ENCODE data around the gene CHRNA9. TPM values are rescaled to one million over a fixed set of nuclear protein-coding genes. Genes with fewer than 3 reads are reported as not detected.

CHRNA9 gene
- total RNA-seq, 1 experiment from 2014 or later: not detected

GRCh38 chr4:40394236-40394635 is 59.1 kb downstream of the CHRNA9 start:
- BruUV-seq (replicated peaks): no TSS peak
- Mint-ChIP-seq H3K4me3 (ENCODE audit: unreplicated experiment) (no peak overlapping the region), H3K27ac (ENCODE audit: unreplicated experiment) (peak overlapping the region; percentile 28), H3K27me3 (ENCODE audit: insufficient read depth, unreplicated experiment) (no peaks in the 10 kb centered on the region), H3K4me1 (ENCODE audit: low read depth, unreplicated experiment) (peaks cover 6% of the 10 kb centered on the region), H3K9me3 (ENCODE audit: unreplicated experiment) (no peaks in the 10 kb centered on the region), H3K36me3 (ENCODE audit: insufficient read depth, unreplicated experiment) (no peaks in the 10 kb centered on the region)
- Histone ChIP-seq H3K4me3 (ENCODE audit: low read depth, low read length) (no peak overlapping the region), H3K36me3 (ENCODE audit: control insufficient read depth, insufficient read depth, low read length) (no peaks in the 10 kb centered on the region), H3K9me3 (no peaks in the 10 kb centered on the region), H3K4me1 (peaks cover 9% of the 10 kb centered on the region; the same call in 1 of the 2 replicates), H3K27me3 (replicated peaks; ENCODE audit: control insufficient read depth, insufficient read depth, low read length) (no peaks in the 10 kb centered on the region)
- CTCF ChIA-PET: interaction anchor here (0.6 kb wide), 1 partner anchor 531 kb away, joined by 3 read pairs; no protein-coding TSS in a partner anchor
- POLR2A ChIA-PET: no interaction called here
- no peak for DNase-seq
- intact Hi-C loops (cut with micrococcal nuclease; ENCODE audit: unreplicated experiment): no loop called here
- no peak for TF ChIP-seq CTCF (IDR thresholded peaks at IDR 0.05; ENCODE audit: insufficient read depth in 1 of 2, low read depth in 1 of 2, low read length in 1 of 2, severe bottlenecking in 1 of 2, unreplicated experiment in 1 of 2)

- H3K4me1 Mint-ChIP-seq (ENCODE audit: low read depth, unreplicated experiment): peaks cover 12% of the 10 kb centered on the region
- Histone ChIP-seq H3K36me3 (ENCODE audit: control insufficient read depth, insufficient read depth, low read length) (no peaks in the 10 kb centered on the region), H3K9me3 (no peaks in the 10 kb centered on the region), H3K27me3 (replicated peaks; ENCODE audit: control insufficient read depth, insufficient read depth, low read length) (no peaks in the 10 kb centered on the region), H3K4me3 (ENCODE audit: low read depth, low read length) (no peak overlapping the region), H3K4me1 (peaks cover 9% of the 10 kb centered on the region)
- ChIA-PET POLR2A (no interaction called here), CTCF (interaction anchor here (0.6 to 0.9 kb wide), 2 partner anchors 70 to 161 kb away, joined by 3 read pairs; no protein-coding TSS in a partner anchor)
- no peak for TF ChIP-seq CTCF (IDR thresholded peaks at IDR 0.05; ENCODE audit: insufficient read depth in 1 of 2, low read depth in 1 of 2, low read length in 1 of 2, severe bottlenecking in 1 of 2, unreplicated experiment in 1 of 2)
- BruUV-seq (replicated peaks): no TSS peak
- H3K9me3 Mint-ChIP-seq (ENCODE audit: unreplicated experiment): no peaks in the 10 kb centered on the region
- no peak overlapping the region for H3K27ac Mint-ChIP-seq (ENCODE audit: unreplicated experiment)
- no peak for DNase-seq
- no peaks in the 10 kb centered on the region for H3K36me3 Mint-ChIP-seq (ENCODE audit: insufficient read depth, unreplicated experiment)
- intact Hi-C loops (cut with micrococcal nuclease; ENCODE audit: unreplicated experiment): no loop called here
- H3K27me3 Mint-ChIP-seq (ENCODE audit: insufficient read depth, unreplicated experiment): no peaks in the 10 kb centered on the region
- no peak overlapping the region for H3K4me3 Mint-ChIP-seq (ENCODE audit: unreplicated experiment)
These were observed 60.2 kb downstream of the CHRNA9 start for GRCh38 chr4:40395166-40395900.

- intact Hi-C loops (cut with micrococcal nuclease; ENCODE audit: unreplicated experiment): no loop called here
- H3K36me3 Mint-ChIP-seq (ENCODE audit: insufficient read depth, unreplicated experiment): no peaks in the 10 kb centered on the region
These were observed 61.0 kb downstream of the CHRNA9 start for GRCh38 chr4:40395908-40396793.

More at GRCh38 chr4:40395908-40396793, 61.0 kb downstream of the CHRNA9 start:
- no TSS peak for BruUV-seq (replicated peaks)
- DNase-seq: peak in 1 of 2 experiments; percentile 49
- POLR2A ChIA-PET: no interaction called here
- Mint-ChIP-seq H3K27ac (ENCODE audit: unreplicated experiment) (no peak overlapping the region), H3K4me3 (ENCODE audit: unreplicated experiment) (no peak overlapping the region), H3K27me3 (ENCODE audit: insufficient read depth, unreplicated experiment) (no peaks in the 10 kb centered on the region), H3K9me3 (ENCODE audit: unreplicated experiment) (no peaks in the 10 kb centered on the region), H3K4me1 (ENCODE audit: low read depth, unreplicated experiment) (peaks cover 12% of the 10 kb centered on the region)
- H3K4me3 ChIP-seq (ENCODE audit: low read depth, low read length): no peak overlapping the region
- no peaks in the 10 kb centered on the region for H3K27me3 ChIP-seq (replicated peaks; ENCODE audit: control insufficient read depth, insufficient read depth, low read length)
- H3K4me1 ChIP-seq: peaks cover 9% of the 10 kb centered on the region
- no peaks in the 10 kb centered on the region for H3K9me3 ChIP-seq
- no peak for TF ChIP-seq CTCF (IDR thresholded peaks at IDR 0.05; ENCODE audit: insufficient read depth in 1 of 2, low read depth in 1 of 2, low read length in 1 of 2, severe bottlenecking in 1 of 2, unreplicated experiment in 1 of 2)
- CTCF ChIA-PET: interaction anchor here (0.6 to 0.9 kb wide), 2 partner anchors 71 to 162 kb away, joined by 3 read pairs; no protein-coding TSS in a partner anchor
- H3K36me3 ChIP-seq (ENCODE audit: control insufficient read depth, insufficient read depth, low read length): no peaks in the 10 kb centered on the region

All from Caco-2 (cell line).